Gastroesophageal sphincter (tissue), 4 donors: Measurements from ENCODE around the gene CDR2L. TPM values are rescaled to one million over a fixed set of nuclear protein-coding genes. Genes with fewer than 3 reads are reported as not detected.

Experiments used
- ATAC-seq: fragments of 150-250 bp; one replicate; pipeline ENCODE4 v1.9.1; 2016; ENCODE audit warnings: mild to moderate bottlenecking, moderate library complexity
- H3K27ac ChIP-seq, 4 donors: fragments of 200-600 bp; sonication (generic) in 3 of 4; 1 replicate in 3 of 4; 2 replicates in 1 of 4; pipeline ENCODE4 v1.5.1; 2016 to 2019
- H3K27me3 ChIP-seq: fragments of 200-600 bp; sonication (generic); one replicate; pipeline ENCODE4 v1.5.1; 2019
- H3K36me3 ChIP-seq, 2 donors: fragments of 200-600 bp; sonication (generic); one replicate each; pipeline ENCODE4 v1.5.1; 2019; ENCODE audit warnings: control low read depth in 1 of 2
- H3K4me1 ChIP-seq, 3 donors: fragments of 200-600 bp; sonication (generic); 1 replicate in 2 of 3; 2 replicates in 1 of 3; pipeline ENCODE4 v1.5.1; 2016 to 2019; ENCODE audit warnings: control low read depth in 2 of 3
- H3K4me3 ChIP-seq, 2 donors: fragments of 200-600 bp; sonication (generic); one replicate each; pipeline ENCODE4 v1.5.1; 2019; ENCODE audit warnings: mild to moderate bottlenecking in 1 of 2, moderate library complexity in 1 of 2
- H3K9me3 ChIP-seq, 3 donors: fragments of 200-600 bp; sonication (generic); one replicate each; pipeline ENCODE4 v1.5.1; 2017 to 2019; ENCODE audit warnings: control low read depth in 2 of 3
- CTCF ChIP-seq, 4 experiments: fragments of 200-600 bp in 2 of 4; fragments of 450-650 bp in 2 of 4; sonication (generic) in 1 of 4; IDR thresholded peaks; one replicate each; pipeline ENCODE4 v1.5.1; 2017 to 2019; ENCODE audit warnings: antibody characterized with exemption in 4 of 4, mild to moderate bottlenecking in 2 of 4, moderate library complexity in 2 of 4
- EP300 ChIP-seq: sonication (generic); formaldehyde crosslinking; IDR thresholded peaks from one replicate; pipeline ENCODE4 v1.6.1; 2017; ENCODE audit warnings: antibody characterized with exemption, mild to moderate bottlenecking
- POLR2A ChIP-seq, 2 donors: fragments of 450-650 bp; IDR thresholded peaks; one replicate each; pipeline ENCODE4 v1.6.1; 2017; ENCODE audit warnings: antibody characterized with exemption in 2 of 2, mild to moderate bottlenecking in 2 of 2, moderate library complexity in 1 of 2
- POLR2AphosphoS5 ChIP-seq: sonication (generic); formaldehyde crosslinking; IDR thresholded peaks from one replicate; pipeline ENCODE4 v1.6.1; 2017; ENCODE audit warnings: antibody characterized with exemption
- whole genome bisulfite sequencing, 2 donors: methylation state at CpG; one replicate each; pipeline ENCODE4 v1.1.5; 2018; ENCODE audit warnings: low coverage in 1 of 2; 5-methylcytosine and 5-hydroxymethylcytosine counted together
- total RNA-seq, 4 donors: library from RNA; depleted of rRNA; stranded (reverse); fragments of >200 nt; gene quantifications; one replicate each; pipeline ENCODE4 v1.1.0, GENCODE V29; 2016

The CDR2L gene
- total RNA-seq, 4 donors from 2014 or later, result 11.8 to 35.3 (median 18.1) TPM

- no peaks in the 10 kb centered on the region for H3K9me3 ChIP-seq
- no peaks in the 10 kb centered on the region for H3K4me1 ChIP-seq
- H3K27me3 ChIP-seq, result peaks cover 51% of the 10 kb centered on the region
- peaks cover 0 to 14% of the 10 kb centered on the region in 2 donors for H3K36me3 ChIP-seq
- H3K4me3 ChIP-seq, result no peak overlapping the region
- H3K27ac ChIP-seq, result no peak overlapping the region
- WGBS, 2 donors, result 95% methylated on average over 4 of the region's 24 CpGs; no CpG with 5 or more reads in 1 of the 2 donors
- TF ChIP-seq CTCF (IDR thresholded peaks at IDR 0.05) (no peak), EP300 (no peak), POLR2AphosphoS5 (no peak), POLR2A (IDR thresholded peaks at IDR 0.05) (no peak)
- ATAC-seq, result no peak
Measured at GRCh38 chr17:74952431-74953133, 34.9 kb upstream of the CDR2L start.

GRCh38 chr17:74953134-74953687, 34.2 kb upstream of the CDR2L start:
- TF ChIP-seq POLR2A (IDR thresholded peaks at IDR 0.05), result no peak
- TF ChIP-seq POLR2AphosphoS5, result no peak
- no peak for TF ChIP-seq EP300
- TF ChIP-seq CTCF (IDR thresholded peaks at IDR 0.05), result no peak
- no peak overlapping the region for H3K27ac ChIP-seq
- peaks cover 0 to 14% of the 10 kb centered on the region in 2 donors for H3K36me3 ChIP-seq
- H3K9me3 ChIP-seq, result no peaks in the 10 kb centered on the region
- peaks cover 0 to 4% (median 0%) of the 10 kb centered on the region in 3 donors for H3K4me1 ChIP-seq
- ATAC-seq, result no peak
- WGBS, 2 donors, result 80 to 88% methylated on average over 1 to 6 of the region's 11 CpGs
- H3K4me3 ChIP-seq, result no peak overlapping the region
- H3K27me3 ChIP-seq, result peaks cover 48% of the 10 kb centered on the region

- H3K4me1 ChIP-seq, result peaks cover 0 to 5% (median 0%) of the 10 kb centered on the region in 3 donors
- H3K4me3 ChIP-seq, result no peak overlapping the region
- no peak for ATAC-seq
- H3K27ac ChIP-seq, result no peak overlapping the region
- H3K36me3 ChIP-seq, result peaks cover 0 to 14% of the 10 kb centered on the region in 2 donors
- no peak for TF ChIP-seq CTCF (IDR thresholded peaks at IDR 0.05)
- no peak for TF ChIP-seq POLR2A (IDR thresholded peaks at IDR 0.05)
- no peaks in the 10 kb centered on the region for H3K9me3 ChIP-seq
- WGBS, 2 donors, result no CpG with 5 or more reads among the region's 15 CpGs
- peaks cover 45% of the 10 kb centered on the region for H3K27me3 ChIP-seq
Measured at GRCh38 chr17:74954115-74954514, 33.3 kb upstream of the CDR2L start.

GRCh38 chr17:74954665-74955421, 32.6 kb upstream of the CDR2L start:
- Histone ChIP-seq H3K27me3 (peaks cover 38% of the 10 kb centered on the region), H3K4me1 (peaks cover 0 to 5% (median 0%) of the 10 kb centered on the region in 3 donors), H3K9me3 (no peaks in the 10 kb centered on the region), H3K4me3 (no peak overlapping the region), H3K36me3 (peaks cover 0 to 14% of the 10 kb centered on the region in 2 donors), H3K27ac (no peak overlapping the region)
- WGBS, 2 donors, result 64 to 82% methylated on average over 6 to 11 of the region's 13 CpGs
- no peak for ATAC-seq
- no peak for TF ChIP-seq POLR2A (IDR thresholded peaks at IDR 0.05)
- TF ChIP-seq POLR2AphosphoS5, result no peak
- TF ChIP-seq EP300, result no peak
- no peak for TF ChIP-seq CTCF (IDR thresholded peaks at IDR 0.05)
